HS-5 (cell line): ENCODE results near the gene SI.
"Not testable (repeated sequence)": the region's sequence is repeated elsewhere in the genome, so short reads cannot be mapped to it uniquely, and the experiment has no call there.

Experiments
- DNase-seq: peaks from one replicate; pipeline ENCODE4 v3.0.0-alpha.2; 2012; ENCODE audit warnings: low read depth

The SI gene

DNA sequence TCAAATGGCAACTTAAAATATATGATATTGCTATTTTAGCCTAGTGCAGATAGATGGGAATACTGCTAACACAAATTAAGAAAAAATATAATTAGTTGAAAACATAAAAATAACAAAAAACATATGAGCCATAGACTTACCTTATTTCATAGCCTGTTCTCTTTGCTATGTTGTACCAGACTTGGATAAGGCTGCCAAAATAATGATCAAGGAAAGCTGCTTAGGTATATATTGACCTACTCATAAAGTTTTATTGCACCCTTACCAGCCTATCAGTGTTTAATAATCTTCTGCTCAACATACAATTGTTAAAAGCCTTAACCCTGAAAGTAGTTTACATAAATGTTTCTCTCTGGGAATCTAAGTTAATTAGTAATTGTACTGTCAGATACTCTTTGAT, at the start of gene SI:
TSS of gene SI (minus strand) at position 204 of the 400 bp plus-strand sequence. CDS start 2,484 bp downstream, outside the sequence.
- no peak for DNase-seq

GRCh38 chr3:165125836-165126235, 47.5 kb upstream of the SI start:
- no peak for DNase-seq

DNA sequence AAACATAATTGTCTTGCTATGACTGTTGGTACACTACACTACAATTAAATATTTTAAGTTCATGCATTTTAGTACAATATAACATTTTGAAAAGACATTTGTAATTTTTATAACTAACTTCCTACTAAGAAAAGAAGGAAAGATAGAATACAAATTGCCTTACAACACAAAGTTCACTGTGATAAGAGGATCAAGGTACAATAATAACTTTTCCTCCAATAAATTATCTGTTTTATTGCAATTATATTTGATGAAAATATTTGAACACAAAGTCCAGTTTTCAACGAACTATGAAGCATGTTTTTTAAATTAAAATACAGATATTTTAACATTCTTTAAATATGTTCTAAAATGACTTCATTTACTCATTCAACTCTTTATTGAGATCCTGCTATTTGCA, 33.1 kb upstream of the SI start:
- DNase-seq = no peak

DNA sequence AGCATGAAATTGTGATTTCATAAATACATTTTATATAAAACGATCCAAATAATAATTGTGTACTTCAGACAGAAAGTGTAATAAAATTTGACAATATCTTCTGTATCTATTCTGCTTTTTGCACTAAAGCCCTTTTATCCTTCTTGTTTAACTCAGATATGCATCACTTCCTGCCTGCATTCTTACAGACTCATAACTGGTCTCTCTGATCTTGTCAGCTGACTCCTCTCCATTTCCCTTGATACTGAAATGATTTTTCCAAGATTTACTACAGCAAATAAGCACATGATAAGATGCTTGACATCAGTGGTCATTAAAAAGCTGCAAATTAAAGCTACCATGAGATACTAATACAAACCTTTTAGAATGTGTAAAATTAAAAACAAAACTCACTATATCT, 25.3 kb upstream of the SI start:
- no peak for DNase-seq

GRCh38 chr3:165082650-165083049, 4.4 kb upstream of the SI start:
- no peak for DNase-seq

DNA sequence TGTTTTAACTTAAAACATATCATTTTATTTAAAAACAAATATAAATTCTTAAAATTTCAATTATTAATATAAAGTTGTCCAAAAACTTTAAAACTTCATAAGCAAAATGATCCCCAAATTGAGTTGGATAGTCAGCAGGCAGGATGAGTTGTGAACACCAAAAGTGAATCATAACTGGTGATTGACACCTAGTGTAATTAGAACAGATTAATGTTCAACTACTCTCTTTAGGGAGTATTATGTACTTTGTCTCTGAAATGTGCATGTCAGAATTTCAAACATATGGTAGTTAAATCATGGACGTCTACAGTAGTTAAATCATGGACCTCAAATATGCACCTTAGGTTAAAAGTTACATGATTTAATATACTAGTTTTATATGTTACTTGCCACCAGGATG, 2.9 kb upstream of the SI start:
- no peak for DNase-seq

GRCh38 chr3:165075695-165076094, 2.6 kb downstream of the SI start:
- no peak for DNase-seq

DNA sequence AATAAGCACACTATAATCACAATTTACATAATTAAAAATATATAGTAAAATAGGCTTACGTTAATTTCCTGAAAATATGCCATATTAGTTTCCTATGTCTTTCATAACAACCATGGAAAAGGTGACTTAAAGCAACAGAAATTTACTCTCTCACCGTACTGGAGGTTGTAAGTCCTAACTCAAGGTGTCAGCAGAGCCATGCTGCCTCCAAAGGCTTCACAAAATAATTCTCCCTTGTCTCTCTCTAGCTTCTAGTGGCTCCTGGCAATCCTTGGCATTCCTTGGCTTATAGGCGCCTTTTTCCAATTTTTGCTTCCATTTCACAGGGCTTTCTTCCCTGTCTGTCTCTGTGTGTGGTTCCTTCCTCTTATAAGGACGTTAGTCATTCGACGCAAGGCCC, 7.6 kb downstream of the SI start:
- DNase-seq = no peak

GRCh38 chr3:165056510-165056909, 21.8 kb downstream of the SI start:
- DNase-seq = no peak

DNA sequence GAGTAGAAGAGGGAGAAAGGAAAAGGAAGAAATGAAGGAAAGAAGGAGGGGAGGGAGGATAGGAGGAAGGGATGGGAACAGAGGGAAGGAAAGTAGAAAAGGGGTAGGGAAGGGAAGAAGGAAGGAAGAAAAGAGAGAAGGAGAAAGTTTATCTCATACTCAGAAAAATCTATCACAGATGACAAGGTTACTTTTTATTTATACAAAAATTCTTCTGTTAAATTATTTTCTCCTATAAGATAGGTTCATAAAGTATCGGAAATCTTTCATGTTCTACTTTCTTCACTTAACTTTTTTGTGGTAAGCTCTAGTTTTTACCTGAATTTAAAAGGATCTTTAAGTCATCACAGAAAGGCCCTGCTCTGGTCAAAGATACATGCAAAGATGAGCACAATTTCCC, 38.1 kb downstream of the SI start:
- no peak for DNase-seq

DNA sequence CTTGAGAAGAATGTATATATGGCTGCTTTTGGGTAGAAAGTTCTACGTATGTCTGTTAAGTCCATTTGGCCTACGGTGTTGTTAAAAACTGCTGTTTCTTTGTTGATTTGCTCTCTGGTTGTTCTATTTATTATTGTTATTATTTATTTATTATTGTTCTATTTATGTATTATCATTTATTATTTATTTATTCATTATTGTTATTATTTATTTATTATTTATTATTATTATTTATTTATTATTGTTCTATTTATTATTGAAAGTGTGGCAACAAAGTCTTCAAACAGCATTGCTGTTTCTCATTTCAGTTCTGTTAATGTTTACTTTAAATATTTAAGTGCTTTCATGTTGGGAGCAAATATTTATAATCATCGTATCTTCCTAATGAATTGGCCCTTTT, 66.7 kb downstream of the SI start:
- DNase-seq = no peak

GRCh38 chr3:164984947-164985346, 93.3 kb downstream of the SI start:
- DNase-seq = no peak

DNA sequence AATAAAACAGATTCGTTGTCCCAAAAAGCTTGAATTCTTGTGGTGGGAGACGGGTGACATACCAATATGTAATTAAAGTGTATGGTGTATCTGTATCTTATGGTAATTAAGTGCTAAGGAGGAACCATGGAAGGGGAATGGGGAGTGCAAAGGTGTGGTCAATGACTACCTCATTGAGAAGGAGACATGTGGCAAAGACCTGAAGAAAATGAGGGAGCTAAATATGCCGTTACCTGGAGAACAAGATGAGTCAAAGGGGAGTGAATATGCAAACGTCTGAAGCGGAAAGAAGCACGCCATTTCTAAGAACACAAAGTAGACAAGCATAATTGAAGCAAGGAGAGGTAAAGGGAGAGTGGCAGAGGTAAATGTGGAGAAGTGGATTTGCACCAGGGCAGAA, 115.7 kb downstream of the SI start:
- no peak for DNase-seq

- no peak for DNase-seq
Measured at GRCh38 chr3:164952966-164953365, 125.3 kb downstream of the SI start.

GRCh38 chr3:164951403-164951802, 126.9 kb downstream of the SI start:
- not testable (repeated sequence) for DNase-seq

DNA sequence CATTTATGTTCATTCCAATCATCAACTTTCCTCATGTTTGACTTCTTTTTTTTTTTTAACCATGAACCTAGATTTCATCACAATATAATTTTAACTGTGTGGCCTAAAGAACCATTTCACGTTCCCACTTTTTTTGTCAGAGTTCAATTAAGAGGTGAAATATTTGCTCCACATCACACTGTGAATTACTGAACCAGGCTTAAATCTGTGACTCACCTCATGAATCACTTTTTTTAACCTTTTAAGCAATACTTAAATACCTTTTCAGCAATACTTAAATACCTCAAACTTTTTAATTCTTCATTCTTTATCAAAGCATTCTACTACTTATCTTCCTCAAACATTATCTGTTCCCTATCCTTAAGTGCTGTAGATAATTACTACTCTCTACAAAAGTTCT, 137.6 kb downstream of the SI start:
- peak; percentile 14 for DNase-seq

DNA sequence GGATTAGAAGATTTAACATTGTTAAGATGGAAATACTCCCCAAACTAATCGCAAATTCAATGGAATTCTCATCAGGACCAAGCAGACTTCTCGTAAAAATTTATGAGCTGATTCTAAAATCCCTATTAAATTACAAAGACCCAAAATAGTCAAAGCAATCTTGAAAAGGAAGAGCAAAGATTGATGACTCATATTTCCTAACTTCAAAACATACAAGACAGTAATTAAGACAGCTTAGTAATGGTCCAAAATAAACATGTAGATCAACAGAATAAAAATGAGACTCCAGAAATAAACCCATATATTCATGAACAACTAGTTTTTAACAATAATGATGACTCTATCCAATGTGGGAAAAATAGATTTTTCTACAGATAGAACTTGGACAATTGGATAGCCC, 148.7 kb downstream of the SI start:
- no peak for DNase-seq
